ENCODE results near the gene FETUB.

Gene FETUB

GRCh38 chr3:186639778-186640472, at the start of gene FETUB:
Gene FETUB (plus strand): TSS chr3:186640399. CDS start chr3:186640461, 62 bp downstream.
- no peak within 1 kb of the TSS for H3K4me3 ChIP-seq (ENCODE audit: low read depth, low read length)

GRCh38 chr3:186590580-186591295, 49.5 kb upstream of the FETUB start:
- no peak overlapping the region for H3K4me3 ChIP-seq (ENCODE audit: low read depth, low read length)

DNA sequence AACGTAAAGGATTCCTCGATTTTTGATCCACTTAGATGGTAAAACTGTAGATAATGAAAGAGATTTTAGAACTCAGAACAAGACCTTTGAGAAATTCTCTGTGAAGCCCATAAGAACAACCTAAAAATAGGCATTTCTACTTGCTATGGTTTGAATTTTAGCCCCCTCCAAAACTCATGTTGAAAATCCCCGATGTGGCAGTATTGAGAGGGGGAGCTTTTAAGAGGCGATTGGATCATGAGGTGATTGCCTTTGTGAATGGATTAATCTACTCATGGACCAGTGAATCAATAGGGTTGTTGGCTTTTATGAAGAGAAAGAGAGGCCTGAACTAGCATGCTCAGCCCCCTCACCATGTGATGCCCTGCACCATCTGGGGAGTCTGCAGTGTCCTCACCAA, 47.5 kb upstream of the FETUB start:
- H3K4me3 ChIP-seq (ENCODE audit: low read depth, low read length): no peak overlapping the region

DNA sequence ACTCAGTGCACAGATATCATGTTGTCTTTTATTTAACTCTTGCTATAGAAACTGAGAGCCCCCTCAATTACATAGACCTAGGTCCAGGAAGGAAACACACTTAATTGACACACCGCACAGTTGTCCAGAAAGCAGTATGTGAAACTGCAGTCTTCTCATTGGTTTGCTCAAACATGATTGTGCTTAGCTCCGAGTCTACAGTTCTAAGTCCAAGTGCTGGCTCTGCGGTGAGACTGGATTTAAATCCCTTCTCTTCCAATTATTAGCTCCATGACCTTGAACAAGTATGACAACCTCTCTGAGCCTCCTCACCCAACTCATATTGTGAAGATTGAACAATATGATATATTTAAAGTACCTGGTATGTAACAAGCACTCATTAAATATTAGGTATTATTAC, 46.3 kb upstream of the FETUB start:
- no peak overlapping the region for H3K4me3 ChIP-seq (ENCODE audit: low read depth, low read length)

GRCh38 chr3:186594591-186595113, 45.5 kb upstream of the FETUB start:
- H3K4me3 ChIP-seq (ENCODE audit: low read depth, low read length): no peak overlapping the region

DNA sequence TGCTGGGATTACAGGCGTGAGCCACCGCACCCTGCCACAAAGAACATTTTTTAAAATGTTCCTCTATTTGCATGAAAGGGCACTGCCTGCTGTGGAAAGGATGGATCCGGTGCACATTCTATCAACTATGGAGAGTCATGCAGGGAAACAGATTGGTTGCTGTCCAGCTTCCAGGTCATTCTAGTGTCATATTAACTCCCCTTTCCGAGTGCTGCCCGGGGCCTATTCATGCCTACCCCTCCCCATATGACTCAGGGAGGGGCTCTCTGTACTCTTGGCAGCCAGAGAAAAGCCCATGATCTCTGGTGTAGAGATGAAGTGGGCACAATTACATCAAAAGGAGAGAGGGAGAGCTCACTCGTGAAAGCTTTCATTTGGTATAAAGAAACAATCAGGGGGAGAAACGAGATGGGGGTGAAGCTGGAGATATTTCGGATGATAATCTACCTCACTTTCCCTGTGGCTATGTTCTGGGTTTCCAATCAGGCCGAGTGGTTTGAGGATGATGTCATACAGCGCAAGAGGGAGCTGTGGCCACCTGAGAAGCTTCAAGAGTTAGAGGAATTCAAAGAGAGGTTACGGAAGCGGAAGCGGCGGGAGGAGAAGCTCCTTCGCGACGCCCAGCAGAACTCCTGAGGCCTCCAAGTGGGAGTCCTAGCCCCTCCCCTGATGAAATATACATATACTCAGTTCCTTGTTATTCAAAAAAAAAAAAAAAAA, 43.5 kb upstream of the FETUB start:
- H3K4me3 ChIP-seq (ENCODE audit: low read depth, low read length): no peak overlapping the region

DNA sequence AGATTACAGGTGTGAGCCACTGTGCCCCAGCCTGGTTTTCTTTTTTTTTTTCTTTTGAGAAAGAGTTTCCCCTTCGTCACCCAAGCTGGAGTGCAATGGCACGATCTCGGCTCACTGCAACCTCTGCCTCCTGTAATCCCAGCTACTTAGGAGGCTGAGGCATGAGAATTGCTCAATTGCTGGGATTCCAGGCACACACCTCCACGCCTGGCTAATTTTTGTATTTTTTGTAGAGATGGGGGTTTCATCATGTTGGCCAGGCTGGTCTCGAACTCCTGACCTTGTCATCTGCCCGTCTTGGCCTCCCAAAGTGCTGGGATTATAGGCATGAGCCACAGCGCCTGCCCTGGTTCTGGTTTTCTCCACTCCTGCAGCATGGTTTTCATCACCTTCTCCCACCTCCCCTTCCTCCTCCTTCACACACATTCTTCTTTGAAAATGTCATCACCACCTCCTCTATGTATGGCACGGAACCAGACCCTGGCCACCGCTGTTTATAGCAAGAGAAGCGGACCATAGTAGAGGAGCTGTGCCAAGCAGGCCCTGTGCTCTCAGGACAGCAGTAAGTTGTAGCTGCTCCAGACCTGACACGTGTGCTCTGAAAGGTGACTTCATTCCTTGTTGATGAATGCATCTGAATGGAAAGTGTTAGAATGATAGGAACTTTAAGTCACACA, 42.0 kb upstream of the FETUB start:
- H3K4me3 ChIP-seq (ENCODE audit: low read depth, low read length): no peak overlapping the region

GRCh38 chr3:186598794-186599141, 41.4 kb upstream of the FETUB start:
- H3K4me3 ChIP-seq (ENCODE audit: low read depth, low read length): no peak overlapping the region

GRCh38 chr3:186599142-186599784, 40.9 kb upstream of the FETUB start:
- no peak overlapping the region for H3K4me3 ChIP-seq (ENCODE audit: low read depth, low read length)

- H3K4me3 ChIP-seq (ENCODE audit: low read depth, low read length): no peak overlapping the region
These were observed 40.4 kb upstream of the FETUB start for GRCh38 chr3:186599785-186600166.

DNA sequence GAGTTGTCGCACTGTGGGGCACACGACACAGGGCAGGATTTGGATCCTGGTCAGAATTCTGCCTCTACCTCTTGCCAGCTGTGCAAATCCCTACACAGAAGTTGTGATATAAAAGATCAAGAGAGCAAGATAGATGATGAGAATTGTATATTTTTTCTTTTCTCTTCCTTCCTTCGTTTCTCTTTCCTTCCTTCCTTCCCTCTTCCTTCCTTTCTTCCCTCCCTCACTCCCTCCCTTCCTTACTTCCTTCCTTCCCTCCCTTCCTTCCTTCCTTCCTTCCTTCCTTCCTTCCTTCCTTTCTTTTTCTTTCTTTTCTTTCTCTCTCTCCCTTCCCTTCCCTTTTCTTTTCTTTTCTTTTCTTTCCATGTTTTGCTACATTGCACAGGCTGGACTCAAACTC, 39.3 kb upstream of the FETUB start:
- no peak overlapping the region for H3K4me3 ChIP-seq (ENCODE audit: low read depth, low read length)

DNA sequence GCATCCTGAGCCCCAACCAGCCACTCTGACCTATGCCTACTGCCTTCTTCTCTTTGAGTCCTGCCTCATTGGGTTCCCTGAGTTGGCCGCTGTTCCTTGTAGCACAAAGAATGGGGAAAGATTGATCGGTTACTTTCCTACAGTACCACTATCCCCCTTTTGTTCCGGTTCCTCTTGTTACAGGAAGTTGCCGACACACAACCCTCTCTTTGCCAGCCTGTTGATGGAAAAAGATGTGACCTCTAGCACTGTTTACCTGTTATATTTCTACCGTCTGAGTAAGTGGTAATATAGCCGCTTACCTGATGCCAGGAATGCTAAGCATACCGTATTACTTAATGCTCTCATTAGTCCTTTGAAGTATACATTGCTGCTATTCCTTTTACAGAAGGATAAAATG, 37.0 kb upstream of the FETUB start:
- H3K4me3 ChIP-seq (ENCODE audit: low read depth, low read length): no peak overlapping the region

- no peak overlapping the region for H3K4me3 ChIP-seq (ENCODE audit: low read depth, low read length)
These were observed 35.1 kb upstream of the FETUB start for GRCh38 chr3:186605078-186605477.

DNA sequence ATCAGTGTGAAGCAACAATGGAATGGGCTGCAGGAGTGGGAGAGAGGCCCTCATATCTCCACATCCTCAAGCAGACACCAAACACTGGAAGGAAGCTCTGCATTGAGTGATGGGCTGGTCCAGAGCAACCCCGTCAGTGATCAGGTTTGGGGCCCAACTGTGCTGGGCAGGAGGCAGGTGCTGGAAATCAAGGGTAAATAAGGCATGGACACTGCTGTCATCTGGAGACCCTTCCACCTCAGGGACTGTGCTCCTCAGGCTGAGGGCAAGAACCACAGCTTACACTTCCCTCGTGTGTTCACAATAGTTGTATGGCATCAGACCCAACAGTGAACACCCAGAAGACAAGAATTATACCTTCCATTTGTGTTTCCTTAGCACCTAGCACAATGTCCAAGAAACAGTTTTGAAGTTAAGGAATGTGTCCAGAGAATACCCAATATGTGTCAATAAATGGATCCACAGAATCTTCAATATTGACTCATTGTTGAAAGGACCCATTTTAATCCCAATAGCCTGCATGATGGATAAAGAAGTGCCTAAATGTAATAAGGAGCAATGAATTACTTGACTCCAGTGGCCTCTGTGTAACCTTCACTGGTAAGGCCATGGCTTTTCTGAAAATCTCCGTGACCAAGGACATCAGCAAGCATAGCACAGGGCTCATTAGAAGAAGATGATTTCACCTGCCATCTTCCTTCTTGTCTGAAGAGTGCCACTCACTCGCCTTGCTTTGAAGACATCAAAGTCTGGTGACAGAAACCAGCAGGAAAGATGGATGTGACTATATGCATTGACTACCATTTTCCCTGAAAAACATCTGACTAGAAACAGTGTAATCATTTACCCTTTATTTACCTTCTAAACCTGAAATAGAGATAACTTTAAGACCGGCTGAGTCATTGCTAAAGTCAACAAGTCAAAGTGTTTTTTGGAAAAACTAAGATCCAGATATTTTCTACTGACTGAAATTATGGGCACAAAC, 34.3 kb upstream of the FETUB start:
- H3K4me3 ChIP-seq (ENCODE audit: low read depth, low read length): no peak overlapping the region

DNA sequence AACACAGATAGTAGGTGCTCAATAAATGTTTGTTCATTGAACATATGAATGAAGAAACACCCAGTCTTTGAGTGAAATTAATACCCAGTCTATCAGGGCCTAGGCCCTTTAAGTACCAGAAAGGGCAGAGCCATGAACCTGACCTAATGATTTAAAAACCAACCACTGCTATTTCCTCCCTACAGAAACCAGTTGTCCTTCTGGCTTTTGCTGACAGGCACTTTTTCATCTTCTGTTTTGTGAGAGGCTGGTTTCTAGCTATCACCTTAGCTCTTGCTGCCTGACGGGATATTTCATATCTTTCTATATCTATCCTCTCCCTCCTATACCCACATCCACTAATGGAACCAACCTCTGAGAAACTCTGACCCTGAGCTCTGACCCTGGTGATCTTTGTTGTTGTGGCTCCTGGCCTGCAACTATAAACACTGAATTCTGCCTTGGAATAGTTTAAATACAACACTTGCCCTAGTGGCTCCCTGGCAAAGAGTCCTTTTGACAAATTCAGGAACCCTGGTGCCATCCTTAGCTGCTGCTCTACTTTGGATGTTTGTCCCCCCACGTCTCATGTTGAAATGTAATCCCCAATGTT, 31.5 kb upstream of the FETUB start:
- H3K4me3 ChIP-seq (ENCODE audit: low read depth, low read length): no peak overlapping the region

DNA sequence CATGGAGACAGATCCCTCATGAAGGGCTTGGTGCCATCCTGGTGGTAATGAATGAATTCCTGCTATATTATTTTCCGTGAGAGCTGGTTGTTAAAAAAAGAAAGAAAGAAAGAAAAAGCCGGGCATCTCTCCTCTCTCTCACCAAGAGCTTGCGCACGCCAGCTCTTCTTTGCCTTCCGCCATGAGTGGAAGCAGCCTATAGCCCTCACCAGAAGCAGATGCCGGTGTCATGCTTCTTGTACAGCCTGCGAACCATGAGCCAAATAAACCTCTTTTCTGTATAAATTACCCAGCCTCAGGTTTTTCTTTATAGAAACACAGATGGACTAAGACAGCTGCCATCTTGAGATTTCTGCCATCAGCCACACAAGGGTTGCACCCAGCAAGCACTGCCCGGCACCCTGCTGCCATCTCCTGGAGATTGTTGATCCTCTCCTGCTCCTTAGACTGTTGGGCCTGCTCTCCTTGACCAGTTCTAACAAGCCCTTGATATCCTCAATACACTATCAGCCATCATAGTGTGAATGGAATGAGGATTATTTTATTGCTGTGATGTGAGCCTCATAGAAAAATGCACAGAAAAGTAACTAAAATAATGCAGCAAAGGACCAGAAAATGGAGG, 30.8 kb upstream of the FETUB start:
- H3K4me3 ChIP-seq (ENCODE audit: low read depth, low read length): no peak overlapping the region

GRCh38 chr3:186612065-186612464, 28.1 kb upstream of the FETUB start:
- no peak overlapping the region for H3K4me3 ChIP-seq (ENCODE audit: low read depth, low read length)

DNA sequence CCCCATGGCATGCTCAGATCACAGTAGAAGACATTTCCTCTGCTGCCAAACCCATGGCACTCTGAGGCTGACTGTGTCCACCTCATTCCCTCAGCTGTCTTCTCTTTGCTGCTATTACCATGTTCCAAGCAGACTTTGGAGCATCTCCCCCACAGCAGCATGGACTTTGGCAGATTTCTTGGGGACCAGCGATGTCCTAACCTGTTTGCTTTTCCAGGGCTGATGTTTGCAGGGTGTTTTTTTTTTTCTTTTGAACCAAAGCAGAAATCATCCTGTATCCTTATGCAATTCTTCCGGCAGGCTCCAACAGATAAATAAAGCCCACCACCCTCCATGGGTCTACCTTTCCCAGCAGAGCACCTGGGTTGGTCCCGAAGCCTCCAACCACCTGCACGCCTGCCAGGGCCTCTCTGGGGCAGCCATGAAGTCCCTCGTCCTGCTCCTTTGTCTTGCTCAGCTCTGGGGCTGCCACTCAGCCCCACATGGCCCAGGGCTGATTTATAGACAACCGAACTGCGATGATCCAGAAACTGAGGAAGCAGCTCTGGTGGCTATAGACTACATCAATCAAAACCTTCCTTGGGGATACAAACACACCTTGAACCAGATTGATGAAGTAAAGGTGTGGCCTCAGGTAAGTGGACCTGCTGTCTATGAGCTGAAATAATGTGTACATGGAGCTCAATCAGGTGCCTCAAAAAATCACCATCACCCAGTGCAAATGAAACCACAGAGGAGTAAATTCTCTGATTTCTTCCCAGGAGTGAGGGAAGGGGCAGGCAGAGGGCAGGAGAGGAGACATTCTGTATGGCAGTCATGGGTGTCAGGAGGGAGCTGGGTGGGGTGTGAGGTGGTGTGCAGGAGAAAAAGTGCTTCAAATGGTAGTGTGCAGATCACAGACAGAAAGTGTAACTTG, 27.2 kb upstream of the FETUB start, which contains the start of gene AHSG:
Gene AHSG, plus strand, starts transcription at position 340 of the 916 bp plus-strand sequence. Its CDS starts 82 bp downstream, at position 422.
- H3K4me3 ChIP-seq (ENCODE audit: low read depth, low read length): no peak within 1 kb of the TSS
